AG09319 (cell line): ENCODE measurements around the gene ARHGDIB.

Experiments used
- DNase-seq: peaks from one replicate; pipeline ENCODE4 v3.0.0-alpha.2; 2010; ENCODE audit warnings: low read depth; ENCODE audit errors: extremely low read depth
- TF ChIP-seq, protein P1 (sequence below): IDR thresholded peaks from 2 replicates; pipeline ENCODE4 v1.5.1; 2011; ENCODE audit warnings: low read depth, mild to moderate bottlenecking, inconsistent platforms, low read length, moderate library complexity

The ARHGDIB gene

DNA sequence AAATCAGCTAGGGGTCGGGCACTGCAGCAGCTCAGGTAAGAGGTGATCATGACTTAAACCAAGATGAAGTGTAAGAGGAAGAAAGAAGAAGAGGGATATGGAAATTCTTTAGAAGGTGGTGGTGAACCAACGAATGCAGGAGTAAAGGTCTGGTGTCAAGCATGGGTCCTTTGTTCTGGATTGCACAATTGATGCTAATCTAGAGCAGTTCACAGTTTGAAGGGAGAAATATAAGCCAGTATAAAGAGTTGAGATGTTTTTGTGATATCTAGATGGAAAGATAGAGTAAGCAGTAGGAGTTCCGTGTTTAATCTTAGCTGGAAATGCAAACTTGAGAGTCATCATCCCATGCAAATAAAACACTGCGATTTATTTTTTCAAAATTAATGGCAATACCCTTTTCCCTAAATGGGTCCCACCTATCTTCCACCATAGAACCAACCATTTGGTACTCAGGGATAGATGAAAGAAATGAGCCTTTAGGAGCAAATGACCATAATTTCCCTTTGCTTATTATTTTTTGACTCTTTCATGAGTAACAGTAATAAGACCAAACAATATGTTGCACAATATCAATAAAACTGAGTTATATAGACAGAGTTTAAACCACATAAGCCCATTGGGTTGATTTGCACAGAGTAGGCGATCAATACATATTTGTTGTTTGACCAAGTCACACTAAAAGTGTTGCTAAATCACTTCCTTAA is 60.7 kb downstream of the ARHGDIB start:
- no peak for DNase-seq
- TF ChIP-seq, protein P1, sequence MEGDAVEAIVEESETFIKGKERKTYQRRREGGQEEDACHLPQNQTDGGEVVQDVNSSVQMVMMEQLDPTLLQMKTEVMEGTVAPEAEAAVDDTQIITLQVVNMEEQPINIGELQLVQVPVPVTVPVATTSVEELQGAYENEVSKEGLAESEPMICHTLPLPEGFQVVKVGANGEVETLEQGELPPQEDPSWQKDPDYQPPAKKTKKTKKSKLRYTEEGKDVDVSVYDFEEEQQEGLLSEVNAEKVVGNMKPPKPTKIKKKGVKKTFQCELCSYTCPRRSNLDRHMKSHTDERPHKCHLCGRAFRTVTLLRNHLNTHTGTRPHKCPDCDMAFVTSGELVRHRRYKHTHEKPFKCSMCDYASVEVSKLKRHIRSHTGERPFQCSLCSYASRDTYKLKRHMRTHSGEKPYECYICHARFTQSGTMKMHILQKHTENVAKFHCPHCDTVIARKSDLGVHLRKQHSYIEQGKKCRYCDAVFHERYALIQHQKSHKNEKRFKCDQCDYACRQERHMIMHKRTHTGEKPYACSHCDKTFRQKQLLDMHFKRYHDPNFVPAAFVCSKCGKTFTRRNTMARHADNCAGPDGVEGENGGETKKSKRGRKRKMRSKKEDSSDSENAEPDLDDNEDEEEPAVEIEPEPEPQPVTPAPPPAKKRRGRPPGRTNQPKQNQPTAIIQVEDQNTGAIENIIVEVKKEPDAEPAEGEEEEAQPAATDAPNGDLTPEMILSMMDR = no peak

DNA sequence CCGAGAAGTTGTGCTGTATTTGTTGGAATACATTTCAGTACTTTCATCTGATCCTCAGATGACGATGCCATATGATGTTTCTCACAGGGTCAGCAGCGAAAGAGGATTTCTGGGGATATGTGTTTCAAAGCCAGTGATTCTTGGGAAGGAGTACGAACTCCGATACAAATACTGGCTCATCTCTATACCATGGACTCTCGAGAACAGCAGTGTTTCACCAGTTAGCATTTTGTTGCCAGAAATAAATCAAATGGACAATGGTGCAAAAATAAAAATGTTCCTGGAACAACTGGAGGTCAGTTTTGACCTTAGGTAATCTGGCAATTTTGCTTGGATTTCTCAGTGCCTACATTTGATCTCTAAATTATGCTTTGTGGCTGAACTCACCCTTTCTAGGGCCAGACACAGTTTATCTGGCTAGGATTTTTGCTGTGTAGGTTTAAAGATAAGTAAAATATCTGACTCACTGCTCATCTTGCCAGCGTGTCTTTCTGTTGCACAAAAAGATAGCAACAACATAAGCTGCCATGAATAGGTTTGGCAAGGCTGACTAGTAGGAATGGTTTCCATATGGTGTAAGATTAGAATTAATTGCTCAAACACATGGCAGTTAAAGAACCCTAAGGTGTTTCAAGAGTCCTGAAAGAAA is 64.8 kb downstream of the ARHGDIB start:
- peak; percentile 35 for DNase-seq
- TF ChIP-seq, protein P1 = no peak

DNA sequence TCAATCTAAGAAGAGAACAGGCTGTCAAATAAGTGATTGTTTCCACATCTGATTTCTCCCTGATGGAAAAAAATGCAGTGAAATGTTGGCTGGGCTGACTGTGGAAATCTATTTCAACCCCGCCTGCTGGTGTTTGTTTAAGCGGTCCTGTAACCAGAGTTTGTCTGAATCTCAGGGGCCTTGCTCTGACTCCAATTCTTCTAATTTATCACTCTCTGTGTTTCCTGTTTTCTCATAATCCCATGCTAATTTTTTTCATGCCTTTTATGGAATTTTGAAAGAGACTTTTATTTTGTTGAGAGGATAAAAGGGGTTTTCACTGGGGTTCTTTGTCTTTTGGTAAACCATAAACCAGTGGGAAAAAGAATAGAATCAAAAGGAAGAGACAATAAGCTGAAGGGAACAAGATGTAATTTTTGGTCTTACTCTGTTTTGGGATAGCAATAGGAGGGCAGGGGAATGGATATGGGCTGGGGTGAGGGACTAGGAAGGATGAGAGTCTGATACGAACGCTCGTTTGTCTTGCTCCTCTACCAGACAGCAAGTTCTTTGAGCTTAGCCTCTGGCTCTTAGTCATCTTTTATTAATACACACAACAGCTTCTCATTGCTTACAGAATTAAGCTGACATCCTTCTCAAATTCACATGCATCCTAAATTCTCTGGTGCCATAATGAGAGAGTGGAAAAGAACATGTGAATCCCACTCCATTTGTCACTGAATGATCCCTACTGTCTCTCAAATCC is 67.7 kb downstream of the ARHGDIB start:
- TF ChIP-seq, protein P1 = no peak

DNA sequence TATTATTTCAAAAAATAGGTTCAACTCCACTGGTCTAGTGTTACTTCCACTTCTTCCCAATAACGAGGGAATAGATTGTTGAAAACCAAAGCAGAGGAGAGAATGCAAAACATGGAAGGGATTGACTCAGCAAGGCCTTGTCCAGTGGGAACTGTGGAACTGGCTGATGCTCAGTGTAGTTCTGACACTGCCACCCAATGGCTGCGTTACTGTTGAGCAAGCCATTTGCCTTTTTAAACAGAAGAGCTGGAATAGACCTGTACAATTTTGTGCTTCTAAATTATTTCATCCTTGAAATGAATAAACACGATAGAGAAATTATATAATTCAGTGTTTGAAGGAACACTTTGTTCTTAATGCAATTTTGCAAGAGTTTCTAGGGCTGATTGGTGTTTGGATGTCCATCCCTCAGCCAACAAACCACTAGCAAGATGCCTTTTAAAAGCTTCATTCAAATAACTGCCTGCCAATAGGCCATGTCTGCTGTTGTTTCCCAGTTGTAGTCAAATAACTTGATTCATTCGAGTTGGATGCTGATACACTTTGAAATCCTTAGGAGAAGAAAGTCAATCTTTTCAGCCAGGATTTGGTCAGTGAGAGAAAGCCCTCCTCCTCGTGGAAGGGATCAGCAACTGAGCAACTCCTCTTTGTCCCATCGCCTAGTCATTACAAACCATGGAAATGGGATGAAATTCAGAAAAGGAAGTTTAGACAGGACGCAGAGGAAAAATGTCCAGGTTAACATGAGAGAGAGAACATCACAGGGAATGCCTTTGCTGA is 68.5 kb downstream of the ARHGDIB start:
- TF ChIP-seq, protein P1 = peak; percentile 15
- DNase-seq = no peak

More for the DNA sequence above, 67.7 kb downstream of the ARHGDIB start:
- DNase-seq = no peak
